Nephron (organoid): ENCODE data around the gene PLEKHA6.

ENCODE experiments used
- H3K27ac Mint-ChIP-seq, 3 experiments: 2 replicates each; pipeline ENCODE4 v1.8.0; 2020; ENCODE audit warnings: mixed read lengths in 3 of 3, mild to moderate bottlenecking in 2 of 3, moderate library complexity in 1 of 3
- H3K27me3 Mint-ChIP-seq: 2 replicates; pipeline ENCODE4 v1.8.0; 2021; ENCODE audit warnings: low read depth, mild to moderate bottlenecking, moderate library complexity, mixed read lengths
- H3K36me3 Mint-ChIP-seq: 2 replicates; pipeline ENCODE4 v1.8.0; 2020; ENCODE audit warnings: low read depth, mixed read lengths
- H3K4me1 Mint-ChIP-seq: 2 replicates; pipeline ENCODE4 v1.8.0; 2020; ENCODE audit warnings: mixed read lengths
- H3K4me3 Mint-ChIP-seq, 3 experiments: 2 replicates each; pipeline ENCODE4 v1.8.0; 2020; ENCODE audit warnings: mild to moderate bottlenecking in 3 of 3, mixed read lengths in 3 of 3, moderate library complexity in 2 of 3
- H3K9me3 Mint-ChIP-seq: 2 replicates; pipeline ENCODE4 v1.8.0; 2020; ENCODE audit warnings: mixed read lengths
- CTCF ChIP-seq, 3 experiments: fragments of 200-600 bp; sonication (generic); IDR thresholded peaks; one replicate each; pipeline ENCODE4 v1.5.0; 2021; ENCODE audit warnings: antibody characterized with exemption in 3 of 3; ENCODE audit not compliant: unreplicated experiment in 3 of 3

PLEKHA6 gene

GRCh38 chr1:204357551-204358490, 1.9 kb downstream of the PLEKHA6 start:
- Mint-ChIP-seq H3K27ac (peak overlapping the region; percentile 87 to 92 (median 91)), H3K4me1 (peaks cover 42% of the 10 kb centered on the region), H3K4me3 (peak overlapping the region; percentile 81 to 87 (median 83)), H3K9me3 (no peaks in the 10 kb centered on the region), H3K27me3 (no peaks in the 10 kb centered on the region), H3K36me3 (no peaks in the 10 kb centered on the region)
- TF ChIP-seq CTCF (IDR thresholded peaks at IDR 0.05; ENCODE audit: unreplicated experiment in 3 of 3): no peak

GRCh38 chr1:204356997-204357396, 2.7 kb downstream of the PLEKHA6 start:
- peak overlapping the region in 1 of 3 experiments; percentile 87 for H3K4me3 Mint-ChIP-seq
- H3K4me1 Mint-ChIP-seq: peaks cover 40% of the 10 kb centered on the region
- H3K36me3 Mint-ChIP-seq: no peaks in the 10 kb centered on the region
- no peaks in the 10 kb centered on the region for H3K9me3 Mint-ChIP-seq
- no peak for TF ChIP-seq CTCF (IDR thresholded peaks at IDR 0.05; ENCODE audit: unreplicated experiment in 3 of 3)
- H3K27me3 Mint-ChIP-seq: no peaks in the 10 kb centered on the region
- H3K27ac Mint-ChIP-seq: peak overlapping the region; percentile 85 to 91 (median 87)

- no peaks in the 10 kb centered on the region for H3K36me3 Mint-ChIP-seq
- no peaks in the 10 kb centered on the region for H3K9me3 Mint-ChIP-seq
- H3K4me3 Mint-ChIP-seq: no peak overlapping the region
- no peaks in the 10 kb centered on the region for H3K27me3 Mint-ChIP-seq
- H3K27ac Mint-ChIP-seq: peak overlapping the region in 2 of 3 experiments; percentile 29 to 37
- peaks cover 40% of the 10 kb centered on the region for H3K4me1 Mint-ChIP-seq
- no peak for TF ChIP-seq CTCF (IDR thresholded peaks at IDR 0.05; ENCODE audit: unreplicated experiment in 3 of 3)
These were observed 3.8 kb downstream of the PLEKHA6 start for GRCh38 chr1:204355913-204356312.

- H3K36me3 Mint-ChIP-seq: no peaks in the 10 kb centered on the region
- peaks cover 48% of the 10 kb centered on the region for H3K4me1 Mint-ChIP-seq
- TF ChIP-seq CTCF (IDR thresholded peaks at IDR 0.05; ENCODE audit: unreplicated experiment in 3 of 3): no peak
- no peaks in the 10 kb centered on the region for H3K27me3 Mint-ChIP-seq
- no peak overlapping the region for H3K4me3 Mint-ChIP-seq
- no peaks in the 10 kb centered on the region for H3K9me3 Mint-ChIP-seq
- H3K27ac Mint-ChIP-seq: peak overlapping the region in 2 of 3 experiments; percentile 37 to 41
These were observed 5.2 kb downstream of the PLEKHA6 start for GRCh38 chr1:204354579-204354978.

GRCh38 chr1:204353213-204353910, 6.4 kb downstream of the PLEKHA6 start:
- Mint-ChIP-seq H3K4me1 (peaks cover 49% of the 10 kb centered on the region), H3K27me3 (peaks cover 3% of the 10 kb centered on the region), H3K36me3 (no peaks in the 10 kb centered on the region), H3K27ac (peak overlapping the region in 1 of 3 experiments; percentile 30), H3K4me3 (no peak overlapping the region), H3K9me3 (no peaks in the 10 kb centered on the region)
- TF ChIP-seq CTCF (IDR thresholded peaks at IDR 0.05; ENCODE audit: unreplicated experiment in 3 of 3): no peak
